ENCODE results near the gene DNAJB2.
A peak's percentile ranks its signal among the peaks of the same experiment; 100 is the strongest.

Gene DNAJB2

DNA sequence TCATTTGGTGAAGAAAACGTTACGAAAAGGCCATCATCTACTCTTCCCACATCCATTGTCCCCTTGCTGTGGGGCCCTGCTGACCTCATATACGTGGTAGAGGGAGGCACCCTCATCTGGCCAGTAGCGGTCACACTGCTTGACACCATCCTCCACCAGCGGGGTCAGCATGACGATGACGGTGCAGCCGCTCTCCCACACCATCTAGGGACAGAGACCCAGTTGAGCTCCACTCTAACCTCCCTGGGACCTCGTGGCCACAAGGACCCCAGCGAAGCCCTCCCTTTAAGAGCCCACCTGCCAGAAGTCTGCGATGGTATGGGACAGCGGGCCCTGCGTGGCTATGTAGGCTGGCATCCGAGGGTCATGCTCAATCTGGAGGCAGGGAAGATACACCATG, 17.0 kb downstream of the DNAJB2 start:
- TF ChIP-seq, protein P1, sequence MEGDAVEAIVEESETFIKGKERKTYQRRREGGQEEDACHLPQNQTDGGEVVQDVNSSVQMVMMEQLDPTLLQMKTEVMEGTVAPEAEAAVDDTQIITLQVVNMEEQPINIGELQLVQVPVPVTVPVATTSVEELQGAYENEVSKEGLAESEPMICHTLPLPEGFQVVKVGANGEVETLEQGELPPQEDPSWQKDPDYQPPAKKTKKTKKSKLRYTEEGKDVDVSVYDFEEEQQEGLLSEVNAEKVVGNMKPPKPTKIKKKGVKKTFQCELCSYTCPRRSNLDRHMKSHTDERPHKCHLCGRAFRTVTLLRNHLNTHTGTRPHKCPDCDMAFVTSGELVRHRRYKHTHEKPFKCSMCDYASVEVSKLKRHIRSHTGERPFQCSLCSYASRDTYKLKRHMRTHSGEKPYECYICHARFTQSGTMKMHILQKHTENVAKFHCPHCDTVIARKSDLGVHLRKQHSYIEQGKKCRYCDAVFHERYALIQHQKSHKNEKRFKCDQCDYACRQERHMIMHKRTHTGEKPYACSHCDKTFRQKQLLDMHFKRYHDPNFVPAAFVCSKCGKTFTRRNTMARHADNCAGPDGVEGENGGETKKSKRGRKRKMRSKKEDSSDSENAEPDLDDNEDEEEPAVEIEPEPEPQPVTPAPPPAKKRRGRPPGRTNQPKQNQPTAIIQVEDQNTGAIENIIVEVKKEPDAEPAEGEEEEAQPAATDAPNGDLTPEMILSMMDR (IDR thresholded peaks at IDR 0.05; ENCODE audit: low read depth, low read length) = no peak
- DNase-seq (ENCODE audit: extremely low read depth, low read depth) = no peak

DNA sequence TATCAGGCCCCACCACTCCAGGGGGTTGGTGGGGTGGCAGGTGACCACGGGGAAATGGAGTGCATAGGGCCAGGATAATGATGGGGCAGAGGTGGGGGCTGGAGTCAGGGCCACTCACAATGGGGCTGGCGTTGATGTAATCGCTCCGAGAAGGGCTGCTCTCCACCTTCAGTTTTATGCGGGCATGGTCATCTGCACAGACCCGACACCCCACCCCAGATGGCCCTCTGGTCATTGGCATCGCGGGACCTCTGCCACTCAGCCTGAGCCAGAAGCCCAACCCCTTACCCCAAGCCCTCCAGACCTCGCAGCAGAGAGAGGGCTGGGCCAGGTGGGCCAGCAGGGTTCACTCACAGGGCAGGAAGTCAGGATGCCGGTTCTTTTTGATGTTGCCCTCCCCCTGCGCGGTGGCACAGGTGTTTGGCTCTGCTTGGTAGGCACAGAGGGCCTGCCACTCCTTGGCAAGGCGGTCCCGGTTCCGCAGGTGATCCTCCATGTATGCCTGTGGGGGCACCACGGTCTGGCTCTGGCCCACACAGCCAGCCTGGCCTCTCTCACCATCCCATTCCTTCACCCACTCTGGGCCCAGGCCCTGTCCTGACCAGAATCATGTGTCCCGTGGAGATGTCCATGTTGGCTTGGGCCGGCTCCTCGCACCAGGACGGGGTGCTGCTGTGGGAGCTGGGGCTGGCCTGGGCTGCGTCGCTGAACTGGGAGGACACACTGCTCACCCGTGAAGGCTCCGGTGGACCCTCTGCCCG, 17.6 kb downstream of the DNAJB2 start:
- no peak for DNase-seq (ENCODE audit: extremely low read depth, low read depth)
- TF ChIP-seq, protein P1 (IDR thresholded peaks at IDR 0.05; ENCODE audit: low read depth, low read length) = no peak

GRCh38 chr2:219297766-219298456, 18.7 kb downstream of the DNAJB2 start:
- TF ChIP-seq, protein P1 (IDR thresholded peaks at IDR 0.05; ENCODE audit: low read depth, low read length) = no peak; the same call in 1 of the 2 replicates
- no peak for DNase-seq (ENCODE audit: extremely low read depth, low read depth)

- peak; percentile 34 for DNase-seq (ENCODE audit: extremely low read depth, low read depth)
Observed at GRCh38 chr2:219298759-219299371, 19.7 kb downstream of the DNAJB2 start.

GRCh38 chr2:219299372-219299760, 20.2 kb downstream of the DNAJB2 start:
- TF ChIP-seq, protein P1 (IDR thresholded peaks at IDR 0.05; ENCODE audit: low read depth, low read length) = no peak
- DNase-seq (ENCODE audit: extremely low read depth, low read depth) = no peak

More at GRCh38 chr2:219298759-219299371, 19.7 kb downstream of the DNAJB2 start:
- TF ChIP-seq, protein P1 (IDR thresholded peaks at IDR 0.05; ENCODE audit: low read depth, low read length) = peak; percentile 98

- DNase-seq (ENCODE audit: extremely low read depth, low read depth) = no peak
- TF ChIP-seq, protein P1 (IDR thresholded peaks at IDR 0.05; ENCODE audit: low read depth, low read length) = no peak
Observed at GRCh38 chr2:219300022-219300421, 20.9 kb downstream of the DNAJB2 start.
